Measurements from ENCODE around the gene GALNT14.

GALNT14 gene

GRCh38 chr2:31066086-31066485, 72.2 kb downstream of the GALNT14 start:
- H3K36me3 ChIP-seq (ENCODE audit: control insufficient read depth in 2 of 2, insufficient read depth in 1 of 2, low read length in 2 of 2) = no peaks in the 10 kb centered on the region

GRCh38 chr2:31065356-31065755, 72.9 kb downstream of the GALNT14 start:
- ChIA-PET CTCF (no interaction called here), POLR2A (no interaction called here)
- Histone ChIP-seq H3K27ac (ENCODE audit: extremely low read depth, low read depth, low read length) (no peak overlapping the region), H3K4me1 (ENCODE audit: control insufficient read depth, insufficient read depth, low read length) (no peaks in the 10 kb centered on the region), H3K36me3 (ENCODE audit: control insufficient read depth in 2 of 2, insufficient read depth in 1 of 2, low read length in 2 of 2) (no peaks in the 10 kb centered on the region), H3K9me3 (ENCODE audit: control insufficient read depth, insufficient read depth, low read depth, low read length) (no peaks in the 10 kb centered on the region), H3K4me3 (ENCODE audit: low read depth, low read length) (no peak overlapping the region)
- TF ChIP-seq GLI4 (tag by site-specific recombination; IDR thresholded peaks at IDR 0.05) (no peak), ZNF148 (tag by site-specific recombination; IDR thresholded peaks at IDR 0.05; ENCODE audit: borderline replicate concordance) (no peak), FEZF1 (tag by site-specific recombination; IDR thresholded peaks at IDR 0.05) (no peak), ZNF121 (tag by site-specific recombination; IDR thresholded peaks at IDR 0.05) (no peak), KLF1 (tag by site-specific recombination; IDR thresholded peaks at IDR 0.05) (no peak), SP2 (tag by site-specific recombination; IDR thresholded peaks at IDR 0.05) (no peak), ZNF654 (tag by site-specific recombination; IDR thresholded peaks at IDR 0.05; ENCODE audit: low read depth) (no peak), ZNF10 (tag by site-specific recombination; IDR thresholded peaks at IDR 0.05) (no peak), ZNF302 (tag by site-specific recombination; IDR thresholded peaks at IDR 0.05; ENCODE audit: low read depth) (no peak), ZNF391 (tag by site-specific recombination; IDR thresholded peaks at IDR 0.05; ENCODE audit: borderline replicate concordance, low read depth) (no peak), ZNF23 (tag by site-specific recombination; IDR thresholded peaks at IDR 0.05; ENCODE audit: borderline replicate concordance) (no peak), GLI2 (tag by site-specific recombination; IDR thresholded peaks at IDR 0.05; ENCODE audit: borderline replicate concordance, low read depth) (no peak), ZNF830 (tag by site-specific recombination; IDR thresholded peaks at IDR 0.05; ENCODE audit: low read depth) (no peak), ZFHX2 (tag by site-specific recombination; conservative IDR thresholded peaks at IDR 0.05) (no peak)

More at GRCh38 chr2:31066086-31066485, 72.2 kb downstream of the GALNT14 start:
- H3K27ac ChIP-seq (ENCODE audit: extremely low read depth, low read depth, low read length) = no peak overlapping the region
- no peak overlapping the region for H3K4me3 ChIP-seq (ENCODE audit: low read depth, low read length)
- no peaks in the 10 kb centered on the region for H3K4me1 ChIP-seq (ENCODE audit: control insufficient read depth, insufficient read depth, low read length)
- TF ChIP-seq RBAK (tag by site-specific recombination; IDR thresholded peaks at IDR 0.05) (no peak), ZNF639 (tag by site-specific recombination; IDR thresholded peaks at IDR 0.05) (no peak), OVOL3 (tag by site-specific recombination; IDR thresholded peaks at IDR 0.05) (no peak), ZNF830 (tag by site-specific recombination; IDR thresholded peaks at IDR 0.05; ENCODE audit: low read depth) (no peak), ZNF585B (tag by site-specific recombination; IDR thresholded peaks at IDR 0.05) (no peak), ZBTB10 (tag by site-specific recombination; IDR thresholded peaks at IDR 0.05) (no peak), ZNF292 (tag by site-specific recombination; IDR thresholded peaks at IDR 0.05; ENCODE audit: borderline replicate concordance, low read depth) (no peak), ZNF785 (tag by site-specific recombination; IDR thresholded peaks at IDR 0.05) (no peak), INSM2 (tag by site-specific recombination; IDR thresholded peaks at IDR 0.05) (no peak), ZSCAN30 (tag by site-specific recombination; IDR thresholded peaks at IDR 0.05) (no peak), ZNF404 (tag by site-specific recombination; IDR thresholded peaks at IDR 0.05) (no peak), ZNF76 (tag by site-specific recombination; IDR thresholded peaks at IDR 0.05; ENCODE audit: borderline replicate concordance, low read depth) (no peak)
- H3K9me3 ChIP-seq (ENCODE audit: control insufficient read depth, insufficient read depth, low read depth, low read length) = no peaks in the 10 kb centered on the region
- CTCF ChIA-PET = no interaction called here
- POLR2A ChIA-PET = no interaction called here
